Gastroesophageal sphincter (tissue), 3 donors: ENCODE data around the gene ADAMTS17.

Source experiments
- EP300 ChIP-seq: sonication (generic); formaldehyde crosslinking; IDR thresholded peaks from one replicate; pipeline ENCODE4 v1.6.1; 2017; ENCODE audit warnings: antibody characterized with exemption, mild to moderate bottlenecking
- POLR2A ChIP-seq, 2 donors: fragments of 450-650 bp; IDR thresholded peaks; one replicate each; pipeline ENCODE4 v1.6.1; 2017; ENCODE audit warnings: antibody characterized with exemption in 2 of 2, mild to moderate bottlenecking in 2 of 2, moderate library complexity in 1 of 2
- POLR2AphosphoS5 ChIP-seq: sonication (generic); formaldehyde crosslinking; IDR thresholded peaks from one replicate; pipeline ENCODE4 v1.6.1; 2017; ENCODE audit warnings: antibody characterized with exemption
- TF ChIP-seq, protein P1 (sequence below), 4 experiments: fragments of 200-600 bp in 2 of 4; fragments of 450-650 bp in 2 of 4; sonication (generic) in 1 of 4; IDR thresholded peaks; one replicate each; pipeline ENCODE4 v1.5.1; 2017 to 2019; ENCODE audit warnings: antibody characterized with exemption in 4 of 4, mild to moderate bottlenecking in 2 of 4, moderate library complexity in 2 of 4

GRCh38 chr15:100124936-100125335 lies 216.8 kb downstream of the ADAMTS17 start:
- TF ChIP-seq POLR2AphosphoS5 (no peak), POLR2A (IDR thresholded peaks at IDR 0.05) (no peak), EP300 (no peak)
- TF ChIP-seq, protein P1, sequence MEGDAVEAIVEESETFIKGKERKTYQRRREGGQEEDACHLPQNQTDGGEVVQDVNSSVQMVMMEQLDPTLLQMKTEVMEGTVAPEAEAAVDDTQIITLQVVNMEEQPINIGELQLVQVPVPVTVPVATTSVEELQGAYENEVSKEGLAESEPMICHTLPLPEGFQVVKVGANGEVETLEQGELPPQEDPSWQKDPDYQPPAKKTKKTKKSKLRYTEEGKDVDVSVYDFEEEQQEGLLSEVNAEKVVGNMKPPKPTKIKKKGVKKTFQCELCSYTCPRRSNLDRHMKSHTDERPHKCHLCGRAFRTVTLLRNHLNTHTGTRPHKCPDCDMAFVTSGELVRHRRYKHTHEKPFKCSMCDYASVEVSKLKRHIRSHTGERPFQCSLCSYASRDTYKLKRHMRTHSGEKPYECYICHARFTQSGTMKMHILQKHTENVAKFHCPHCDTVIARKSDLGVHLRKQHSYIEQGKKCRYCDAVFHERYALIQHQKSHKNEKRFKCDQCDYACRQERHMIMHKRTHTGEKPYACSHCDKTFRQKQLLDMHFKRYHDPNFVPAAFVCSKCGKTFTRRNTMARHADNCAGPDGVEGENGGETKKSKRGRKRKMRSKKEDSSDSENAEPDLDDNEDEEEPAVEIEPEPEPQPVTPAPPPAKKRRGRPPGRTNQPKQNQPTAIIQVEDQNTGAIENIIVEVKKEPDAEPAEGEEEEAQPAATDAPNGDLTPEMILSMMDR (IDR thresholded peaks at IDR 0.05) = no peak
